WTC11 (cell line): ENCODE measurements around the gene ZNF813.
"Not testable (repeated sequence)": the region's sequence is repeated elsewhere in the genome, so short reads cannot be mapped to it uniquely, and the experiment has no call there.

ENCODE experiments used
- CTCF ChIP-seq: fragments of 200-600 bp; IDR thresholded peaks from 2 replicates; pipeline ENCODE4 v1.8.0; 2022; ENCODE audit warnings: antibody characterized with exemption
- KAT7 ChIP-seq: sonication (generic); formaldehyde crosslinking; IDR thresholded peaks from 2 replicates; pipeline ENCODE4 v1.8.1; 2023; ENCODE audit warnings: missing genetic modification reagents, mild to moderate bottlenecking, borderline replicate concordance
- USF2 ChIP-seq: sonication (generic); formaldehyde crosslinking; IDR thresholded peaks from 2 replicates; pipeline ENCODE4 v1.8.1; 2023; ENCODE audit warnings: mild to moderate bottlenecking, missing genetic modification reagents, moderate library complexity

- TF ChIP-seq CTCF; USF2 (CRISPR knock-in tag); KAT7 (CRISPR knock-in tag): not testable (repeated sequence)
Observed at GRCh38 chr19:53443809-53444208, 23.7 kb upstream of the ZNF813 start.
